Loucy (cell line): ENCODE data around the gene LRPPRC.

Source experiments
- H2AFZ ChIP-seq: fragments of 200-600 bp; sonication (generic); 2 replicates; pipeline ENCODE4 v1.6.0; 2016; ENCODE audit warnings: antibody characterized with exemption, mild to moderate bottlenecking, low read length, moderate library complexity
- H3F3A ChIP-seq: fragments of 200-600 bp; 2 replicates; pipeline ENCODE4 v1.6.0; 2016; ENCODE audit warnings: antibody characterized with exemption, low read depth, mild to moderate bottlenecking
- H3K27me3 ChIP-seq: fragments of 200-600 bp; sonication (generic); 2 replicates; pipeline ENCODE4 v1.6.1; 2014; ENCODE audit warnings: low read length, mild to moderate bottlenecking; ENCODE audit not compliant: insufficient read depth, poor library complexity, severe bottlenecking
- H3K36me3 ChIP-seq: fragments of 200-600 bp; sonication (generic); 2 replicates; pipeline ENCODE4 v1.6.1; 2016; ENCODE audit warnings: low read length; ENCODE audit not compliant: insufficient read depth
- H3K4me1 ChIP-seq: fragments of 200-600 bp; sonication (generic); 2 replicates; pipeline ENCODE4 v1.5.1; 2014; ENCODE audit warnings: low read length, mild to moderate bottlenecking; ENCODE audit not compliant: insufficient read depth, poor library complexity, severe bottlenecking
- H3K4me2 ChIP-seq: fragments of 200-600 bp; sonication (generic); 2 replicates; pipeline ENCODE4 v1.6.0; 2014; ENCODE audit warnings: antibody characterized with exemption, low read length, low read depth, mild to moderate bottlenecking; ENCODE audit not compliant: poor library complexity, severe bottlenecking
- H3K4me3 ChIP-seq: fragments of 200-600 bp; sonication (generic); 2 replicates; pipeline ENCODE4 v1.5.1; 2014; ENCODE audit warnings: low read length, mild to moderate bottlenecking, mixed read lengths; ENCODE audit not compliant: poor library complexity, severe bottlenecking
- H3K79me2 ChIP-seq: fragments of 200-600 bp; sonication (generic); 2 replicates; pipeline ENCODE4 v1.6.1; 2014; ENCODE audit warnings: low read length; ENCODE audit not compliant: insufficient read depth
- H3K9ac ChIP-seq: fragments of 200-600 bp; sonication (generic); 2 replicates; pipeline ENCODE4 v1.6.0; 2014; ENCODE audit warnings: mild to moderate bottlenecking, low read depth, low read length, moderate library complexity; ENCODE audit not compliant: poor library complexity, severe bottlenecking
- H3K9me2 ChIP-seq: fragments of 200-600 bp; sonication (generic); replicated peaks from 2 replicates; pipeline ENCODE4 v1.6.1; 2016; ENCODE audit warnings: low read depth, low read length, mixed read lengths
- H3K9me3 ChIP-seq: fragments of 200-600 bp; sonication (generic); 2 replicates; pipeline ENCODE4 v1.6.1; 2014; ENCODE audit warnings: mild to moderate bottlenecking, antibody characterized with exemption, low read length, low read depth; ENCODE audit not compliant: insufficient read depth
- H4K20me1 ChIP-seq: fragments of 200-600 bp; sonication (generic); 2 replicates; pipeline ENCODE4 v1.6.0; 2014; ENCODE audit warnings: antibody characterized with exemption, low read length, mild to moderate bottlenecking; ENCODE audit not compliant: insufficient read depth, poor library complexity, severe bottlenecking
- CTCF ChIP-seq: fragments of 200-600 bp; sonication (generic); conservative IDR thresholded peaks from 2 replicates; pipeline ENCODE4 v1.5.1; 2014; ENCODE audit warnings: mild to moderate bottlenecking, antibody characterized with exemption, low read length
- EZH2phosphoT487 ChIP-seq: fragments of 200-600 bp; IDR thresholded peaks from 2 replicates; pipeline ENCODE4 v1.6.1; 2018; ENCODE audit warnings: antibody characterized with exemption, mild to moderate bottlenecking, moderate library complexity, borderline replicate concordance

The LRPPRC gene

GRCh38 chr2:43845181-43845580 is 150.6 kb downstream of the LRPPRC start:
- no peaks in the 10 kb centered on the region for H3K36me3 ChIP-seq
- H3K27me3 ChIP-seq: no peaks in the 10 kb centered on the region
- H3K4me3 ChIP-seq: no peak overlapping the region
- H3K4me1 ChIP-seq: no peaks in the 10 kb centered on the region
- TF ChIP-seq EZH2phosphoT487 (no peak), CTCF (no peak)
- no peaks in the 10 kb centered on the region for H3K9me2 ChIP-seq
- H3K4me2 ChIP-seq: no peak overlapping the region
- H4K20me1 ChIP-seq: no peaks in the 10 kb centered on the region
- H3K79me2 ChIP-seq: no peaks in the 10 kb centered on the region
- no peaks in the 10 kb centered on the region for H3F3A ChIP-seq
- no peak overlapping the region for H2AFZ ChIP-seq
- H3K9me3 ChIP-seq: no peaks in the 10 kb centered on the region
- H3K9ac ChIP-seq: no peak overlapping the region

- Histone ChIP-seq H3K4me3 (no peak overlapping the region), H3K27me3 (no peaks in the 10 kb centered on the region), H3K36me3 (no peaks in the 10 kb centered on the region), H3K79me2 (no peaks in the 10 kb centered on the region), H2AFZ (no peak overlapping the region), H4K20me1 (no peaks in the 10 kb centered on the region), H3K4me1 (no peaks in the 10 kb centered on the region), H3K9me3 (no peaks in the 10 kb centered on the region), H3K9me2 (no peaks in the 10 kb centered on the region), H3K4me2 (no peak overlapping the region), H3F3A (no peaks in the 10 kb centered on the region), H3K9ac (no peak overlapping the region)
- TF ChIP-seq EZH2phosphoT487 (no peak), CTCF (no peak)
These were observed 152.9 kb downstream of the LRPPRC start for GRCh38 chr2:43842866-43843226.

GRCh38 chr2:43841949-43842865 is 153.6 kb downstream of the LRPPRC start:
- TF ChIP-seq EZH2phosphoT487: no peak
- TF ChIP-seq CTCF: no peak
- Histone ChIP-seq H3K4me1 (no peaks in the 10 kb centered on the region), H4K20me1 (no peaks in the 10 kb centered on the region), H3K36me3 (no peaks in the 10 kb centered on the region), H3K9me2 (no peaks in the 10 kb centered on the region), H3K9ac (no peak overlapping the region), H3K9me3 (no peaks in the 10 kb centered on the region), H2AFZ (no peak overlapping the region), H3K79me2 (no peaks in the 10 kb centered on the region), H3K4me3 (no peak overlapping the region), H3F3A (no peaks in the 10 kb centered on the region), H3K27me3 (no peaks in the 10 kb centered on the region), H3K4me2 (no peak overlapping the region)
